AG09319 (cell line): Measurements from ENCODE around the gene DNAJC3.
"Not testable (repeated sequence)": the region's sequence is repeated elsewhere in the genome, so short reads cannot be mapped to it uniquely, and the experiment has no call there.

ENCODE experiments used
- DNase-seq: peaks from one replicate; pipeline ENCODE4 v3.0.0-alpha.2; 2010; ENCODE audit warnings: low read depth; ENCODE audit errors: extremely low read depth
- CTCF ChIP-seq: IDR thresholded peaks from 2 replicates; pipeline ENCODE4 v1.5.1; 2011; ENCODE audit warnings: low read depth, mild to moderate bottlenecking, inconsistent platforms, low read length, moderate library complexity

DNAJC3 gene

GRCh38 chr13:95754069-95754468, 77.1 kb downstream of the DNAJC3 start:
- no peak for DNase-seq
- no peak for TF ChIP-seq CTCF

- DNase-seq: no peak
- no peak for TF ChIP-seq CTCF
Observed at GRCh38 chr13:95756072-95756471, 79.1 kb downstream of the DNAJC3 start.

DNA sequence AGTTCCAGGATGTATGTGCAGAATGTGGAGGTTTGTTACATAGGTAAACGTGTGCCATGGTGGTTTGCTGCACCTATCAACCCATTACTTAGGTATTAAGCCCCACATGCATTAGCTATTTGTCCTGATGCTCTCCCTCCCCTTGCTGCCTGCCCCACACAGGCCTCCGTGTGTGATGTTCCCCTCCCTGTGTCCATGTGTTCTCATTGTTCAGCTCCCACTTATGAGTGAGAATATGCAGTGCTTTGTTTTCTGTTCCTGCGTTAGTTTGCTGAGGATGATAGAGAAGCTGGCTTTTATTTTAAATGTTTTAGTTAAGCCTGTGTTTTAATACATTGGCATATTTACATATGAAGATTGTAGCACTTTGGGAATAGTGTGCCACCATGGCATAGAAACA, 85.7 kb downstream of the DNAJC3 start:
- DNase-seq: not testable (repeated sequence)

DNA sequence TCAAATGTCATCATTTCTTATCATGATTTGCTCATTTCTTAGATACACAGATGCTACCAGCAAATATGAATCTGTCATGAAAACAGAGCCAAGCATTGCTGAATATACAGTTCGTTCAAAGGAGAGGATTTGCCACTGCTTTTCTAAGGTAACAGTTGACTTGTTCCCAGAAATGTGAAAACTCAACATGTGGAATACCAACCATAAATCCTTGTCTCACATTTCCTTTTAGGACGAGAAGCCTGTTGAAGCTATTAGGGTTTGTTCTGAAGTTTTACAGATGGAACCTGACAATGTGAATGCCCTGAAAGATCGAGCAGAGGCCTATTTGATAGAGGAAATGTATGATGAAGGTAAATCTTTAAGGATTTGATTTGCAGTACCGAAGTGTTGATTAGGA, 86.7 kb downstream of the DNAJC3 start:
- DNase-seq: no peak
- no peak for TF ChIP-seq CTCF

GRCh38 chr13:95771905-95772304, 95.0 kb downstream of the DNAJC3 start:
- DNase-seq: no peak
- no peak for TF ChIP-seq CTCF

GRCh38 chr13:95779522-95779921, 102.6 kb downstream of the DNAJC3 start:
- DNase-seq: no peak
- no peak for TF ChIP-seq CTCF

- DNase-seq: no peak
- TF ChIP-seq CTCF: no peak
Observed at GRCh38 chr13:95781016-95781415, 104.1 kb downstream of the DNAJC3 start.

DNA sequence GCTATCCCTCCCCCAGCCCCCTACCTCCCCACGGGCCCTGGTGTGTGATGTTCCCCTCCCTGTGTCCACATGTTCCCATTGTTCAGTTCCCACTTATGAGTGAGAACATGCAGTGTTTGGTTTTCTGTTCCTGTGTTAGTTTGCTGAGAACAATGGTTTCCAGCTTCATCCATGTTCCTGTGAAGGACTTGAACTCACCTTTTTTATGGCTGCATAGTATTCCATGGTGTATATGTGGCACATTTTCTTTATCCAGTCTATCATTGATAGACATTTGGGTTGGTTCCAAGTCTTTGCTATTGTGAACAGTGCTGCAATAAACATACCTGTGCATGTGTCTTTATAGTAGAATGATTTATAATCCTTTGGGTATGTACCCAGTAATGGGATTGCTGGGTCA, 105.0 kb downstream of the DNAJC3 start:
- not testable (repeated sequence) for DNase-seq

- no peak for DNase-seq
- no peak for TF ChIP-seq CTCF
Observed at GRCh38 chr13:95783747-95784146, 106.8 kb downstream of the DNAJC3 start.
